ENCODE measurements around the gene LZTR1. TPM values are rescaled to one million over a fixed set of nuclear protein-coding genes. Genes with fewer than 3 reads are reported as not detected.

LZTR1 gene
- total and polyA plus RNA-seq, 2 donors, result 14.7 to 49.2 TPM

DNA sequence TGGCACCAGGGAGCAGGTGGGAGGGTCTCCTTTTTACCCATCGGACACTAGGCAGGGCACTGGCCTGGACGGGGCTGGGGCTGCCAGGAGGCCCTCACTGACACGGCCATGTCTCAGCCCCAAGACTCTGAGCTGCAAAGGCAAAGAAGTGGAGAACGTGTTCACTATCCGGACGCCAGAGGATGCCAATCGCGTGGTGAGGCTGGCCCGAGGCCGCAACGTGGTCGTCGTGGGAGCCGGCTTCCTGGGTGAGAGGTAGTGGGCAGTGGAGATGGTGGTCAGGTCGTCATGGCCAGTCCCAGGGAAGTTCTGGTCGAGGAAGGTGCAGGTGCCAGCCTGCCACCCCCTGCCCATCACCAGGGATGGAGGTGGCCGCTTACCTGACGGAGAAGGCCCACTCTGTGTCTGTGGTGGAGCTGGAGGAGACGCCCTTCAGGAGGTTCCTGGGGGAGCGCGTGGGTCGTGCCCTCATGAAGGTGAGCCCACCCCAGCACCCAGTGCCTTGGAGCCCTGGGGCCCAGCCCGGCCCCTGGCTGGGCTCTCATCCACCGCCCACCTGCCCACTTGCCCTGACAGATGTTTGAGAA is 5.7 kb upstream of the LZTR1 start:
- Histone ChIP-seq H3K36me3 (ENCODE audit: control insufficient read depth in 2 of 2, insufficient read depth in 2 of 2, low read length in 1 of 2) (no peaks in the 10 kb centered on the region), H3K4me1 (ENCODE audit: control insufficient read depth in 2 of 2, insufficient read depth in 2 of 2, low read length in 2 of 2) (peaks cover 5 to 19% of the 10 kb centered on the region in 2 donors), H3K27ac (ENCODE audit: low read depth in 1 of 2, low read length in 1 of 2) (no peak overlapping the region), H3K4me3 (ENCODE audit: low read length in 2 of 2) (no peak overlapping the region), H3K27me3 (ENCODE audit: control insufficient read depth in 2 of 2, insufficient read depth in 1 of 2, low read length in 1 of 2) (peaks cover 0 to 40% of the 10 kb centered on the region in 2 donors), H3K9me3 (ENCODE audit: control insufficient read depth in 2 of 2, insufficient read depth in 1 of 2, low read length in 1 of 2) (peaks cover 5 to 14% of the 10 kb centered on the region in 2 donors)
- DNase-seq (ENCODE audit: low read depth in 6 of 9, low spot score in 9 of 9), result no peak
- WGBS, result 89% methylated on average over 24 of the region's 24 CpGs

DNA sequence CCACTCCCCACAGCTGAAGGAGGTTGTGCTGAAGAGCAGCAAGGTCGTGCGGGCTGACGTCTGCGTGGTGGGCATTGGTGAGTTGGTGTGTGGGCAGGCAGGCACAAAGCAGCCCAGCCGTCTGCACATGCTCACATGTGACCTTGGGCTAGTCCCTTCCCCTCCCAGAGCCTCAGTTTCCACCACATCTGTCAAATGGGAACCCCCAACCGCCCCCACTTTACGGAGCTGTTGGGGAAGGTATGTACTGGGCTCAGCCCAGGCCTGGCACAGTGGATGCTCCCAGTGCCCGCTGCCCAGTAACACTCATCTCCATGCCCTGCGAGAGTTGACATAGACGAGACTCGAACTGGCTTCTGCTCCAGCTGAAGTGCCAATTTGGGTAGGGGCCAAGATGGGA is 5.1 kb upstream of the LZTR1 start:
- no peaks in the 10 kb centered on the region for H3K36me3 ChIP-seq (ENCODE audit: control insufficient read depth in 2 of 2, insufficient read depth in 2 of 2, low read length in 1 of 2)
- peaks cover 0 to 39% of the 10 kb centered on the region in 2 donors for H3K27me3 ChIP-seq (ENCODE audit: control insufficient read depth in 2 of 2, insufficient read depth in 1 of 2, low read length in 1 of 2)
- no peak overlapping the region for H3K4me3 ChIP-seq (ENCODE audit: low read length in 2 of 2)
- peaks cover 5 to 14% of the 10 kb centered on the region in 2 donors for H3K9me3 ChIP-seq (ENCODE audit: control insufficient read depth in 2 of 2, insufficient read depth in 1 of 2, low read length in 1 of 2)
- peaks cover 7 to 22% of the 10 kb centered on the region in 2 donors for H3K4me1 ChIP-seq (ENCODE audit: control insufficient read depth in 2 of 2, insufficient read depth in 2 of 2, low read length in 2 of 2)
- WGBS, result 94% methylated on average over 11 of the region's 11 CpGs
- DNase-seq (ENCODE audit: low read depth in 6 of 9, low spot score in 9 of 9), result no peak
- H3K27ac ChIP-seq (ENCODE audit: low read depth in 1 of 2, low read length in 1 of 2), result no peak overlapping the region

DNA sequence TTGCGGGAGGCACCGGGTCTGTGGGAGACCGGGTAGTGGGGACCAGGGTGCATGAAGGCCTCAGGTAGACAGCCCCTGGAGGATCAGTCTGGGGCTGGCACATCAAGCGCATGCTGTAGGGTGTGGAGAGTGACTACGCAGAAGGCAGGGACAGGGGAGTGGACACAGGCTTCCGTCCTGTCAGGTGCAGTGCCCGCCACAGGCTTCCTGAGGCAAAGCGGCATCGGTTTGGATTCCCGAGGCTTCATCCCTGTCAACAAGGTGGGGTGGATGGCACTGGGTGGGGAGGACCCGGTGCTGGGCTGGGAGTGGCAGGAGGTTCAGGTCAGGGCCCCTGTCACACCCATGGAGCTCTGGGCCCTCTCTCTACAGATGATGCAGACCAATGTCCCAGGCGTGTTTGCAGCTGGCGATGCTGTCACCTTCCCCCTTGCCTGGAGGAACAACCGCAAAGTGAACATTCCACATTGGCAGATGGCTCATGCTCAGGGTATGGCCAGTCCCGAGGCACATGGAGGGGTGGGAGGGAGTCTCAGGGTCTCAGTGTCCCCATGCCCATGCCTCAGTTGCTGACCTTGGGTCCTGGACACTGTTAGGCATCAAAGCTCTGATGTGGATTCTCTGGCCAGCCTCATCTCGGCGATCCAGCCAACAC is 4.5 kb upstream of the LZTR1 start:
- Histone ChIP-seq H3K4me1 (ENCODE audit: control insufficient read depth in 2 of 2, insufficient read depth in 2 of 2, low read length in 2 of 2) (peaks cover 8 to 24% of the 10 kb centered on the region in 2 donors), H3K27me3 (ENCODE audit: control insufficient read depth in 2 of 2, insufficient read depth in 1 of 2, low read length in 1 of 2) (peaks cover 0 to 39% of the 10 kb centered on the region in 2 donors), H3K36me3 (ENCODE audit: control insufficient read depth in 2 of 2, insufficient read depth in 2 of 2, low read length in 1 of 2) (no peaks in the 10 kb centered on the region), H3K27ac (ENCODE audit: low read depth in 1 of 2, low read length in 1 of 2) (no peak overlapping the region), H3K4me3 (ENCODE audit: low read length in 2 of 2) (no peak overlapping the region), H3K9me3 (ENCODE audit: control insufficient read depth in 2 of 2, insufficient read depth in 1 of 2, low read length in 1 of 2) (peaks cover 5 to 14% of the 10 kb centered on the region in 2 donors)
- DNase-seq (ENCODE audit: low read depth in 6 of 9, low spot score in 9 of 9), result no peak
- WGBS, result 97% methylated on average over 17 of the region's 17 CpGs

DNA sequence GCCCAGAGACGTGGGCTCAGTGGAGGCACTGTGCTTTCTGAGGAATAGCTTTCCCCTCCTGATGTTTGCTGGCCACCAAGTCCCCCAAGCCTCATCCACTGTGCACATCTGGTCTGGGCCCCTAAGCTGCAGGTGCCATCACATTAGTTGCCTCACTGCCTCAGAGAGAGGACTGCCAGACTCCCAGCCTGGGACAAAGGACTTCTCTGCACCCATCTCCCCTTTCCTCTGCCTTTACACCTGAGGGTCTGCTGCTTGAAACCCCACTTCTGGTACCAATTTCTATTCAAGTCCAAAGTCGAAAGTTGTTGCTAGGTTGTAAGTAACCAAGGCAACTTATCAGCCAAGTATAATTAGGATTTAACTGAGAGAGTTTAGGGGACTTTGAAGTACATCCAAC is 3.7 kb upstream of the LZTR1 start:
- Histone ChIP-seq H3K4me3 (ENCODE audit: low read length in 2 of 2) (no peak overlapping the region), H3K9me3 (ENCODE audit: control insufficient read depth in 2 of 2, insufficient read depth in 1 of 2, low read length in 1 of 2) (peaks cover 5 to 14% of the 10 kb centered on the region in 2 donors), H3K27ac (ENCODE audit: low read depth in 1 of 2, low read length in 1 of 2) (no peak overlapping the region), H3K27me3 (ENCODE audit: control insufficient read depth in 2 of 2, insufficient read depth in 1 of 2, low read length in 1 of 2) (peaks cover 0 to 35% of the 10 kb centered on the region in 2 donors), H3K36me3 (ENCODE audit: control insufficient read depth in 2 of 2, insufficient read depth in 2 of 2, low read length in 1 of 2) (no peaks in the 10 kb centered on the region), H3K4me1 (ENCODE audit: control insufficient read depth in 2 of 2, insufficient read depth in 2 of 2, low read length in 2 of 2) (peaks cover 14 to 31% of the 10 kb centered on the region in 2 donors)
- whole genome bisulfite sequencing, result 97% methylated on average over 2 of the region's 2 CpGs
- DNase-seq (ENCODE audit: low read depth in 6 of 9, low spot score in 9 of 9), result no peak

DNA sequence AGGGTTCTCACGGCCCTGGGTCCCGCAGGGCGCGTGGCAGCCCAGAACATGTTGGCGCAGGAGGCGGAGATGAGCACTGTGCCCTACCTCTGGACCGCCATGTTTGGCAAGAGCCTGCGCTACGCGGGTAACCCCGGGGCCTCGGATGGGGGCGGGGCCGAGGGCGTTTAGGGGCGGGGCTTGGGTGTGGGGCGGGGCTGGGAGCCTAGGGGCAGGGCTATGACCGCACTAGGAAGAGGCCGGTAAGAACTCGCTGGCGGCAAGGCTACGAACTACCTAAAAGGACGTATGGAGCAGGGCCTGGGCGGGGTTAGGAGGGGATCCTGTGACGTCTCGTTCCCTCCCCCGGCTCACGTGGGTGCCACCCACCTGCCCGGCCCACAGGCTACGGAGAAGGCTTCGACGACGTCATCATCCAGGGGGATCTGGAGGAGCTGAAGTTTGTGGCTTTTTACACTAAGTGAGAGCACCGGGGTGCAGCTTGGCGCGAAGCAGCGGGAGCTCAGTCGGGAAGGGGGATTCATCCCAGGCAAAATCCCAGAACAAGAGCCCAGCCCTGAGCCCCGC is 2.8 kb upstream of the LZTR1 start:
- 22% methylated on average over 39 of the region's 39 CpGs for WGBS
- Histone ChIP-seq H3K27me3 (ENCODE audit: control insufficient read depth in 2 of 2, insufficient read depth in 1 of 2, low read length in 1 of 2) (peaks cover 0 to 27% of the 10 kb centered on the region in 2 donors), H3K4me3 (ENCODE audit: low read length in 2 of 2) (no peak overlapping the region), H3K36me3 (ENCODE audit: control insufficient read depth in 2 of 2, insufficient read depth in 2 of 2, low read length in 1 of 2) (peaks cover 0 to 4% of the 10 kb centered on the region in 2 donors), H3K9me3 (ENCODE audit: control insufficient read depth in 2 of 2, insufficient read depth in 1 of 2, low read length in 1 of 2) (peaks cover 5 to 14% of the 10 kb centered on the region in 2 donors), H3K4me1 (ENCODE audit: control insufficient read depth in 2 of 2, insufficient read depth in 2 of 2, low read length in 2 of 2) (peaks cover 14 to 31% of the 10 kb centered on the region in 2 donors), H3K27ac (ENCODE audit: low read depth in 1 of 2, low read length in 1 of 2) (no peak overlapping the region)
- peak in 3 of 9 donors; percentile 52 to 57 (median 52) for DNase-seq (ENCODE audit: low read depth in 6 of 9, low spot score in 9 of 9)

DNA sequence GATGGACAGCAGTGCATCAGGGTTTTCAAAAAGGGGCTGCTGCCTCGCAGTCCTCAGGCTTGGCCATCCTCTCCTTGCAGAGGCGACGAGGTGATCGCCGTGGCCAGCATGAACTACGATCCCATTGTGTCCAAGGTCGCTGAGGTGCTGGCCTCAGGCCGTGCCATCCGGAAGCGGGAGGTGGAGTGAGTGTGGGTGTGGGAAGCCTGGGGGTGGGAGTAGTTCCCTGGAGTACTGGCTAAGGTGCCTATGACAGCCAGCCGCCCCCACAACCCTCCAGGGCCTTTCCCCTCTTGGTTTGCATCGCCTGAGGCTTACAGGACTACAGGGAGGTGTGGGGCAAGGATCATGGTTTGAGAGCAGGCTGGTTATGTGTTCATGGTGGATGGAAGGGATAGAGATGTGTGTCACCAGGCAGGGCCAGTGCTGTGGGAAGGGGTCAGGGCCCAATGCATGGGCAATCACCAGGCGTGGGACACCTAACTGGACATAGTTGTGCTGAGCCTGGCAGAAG is 2.1 kb upstream of the LZTR1 start:
- Histone ChIP-seq H3K27ac (ENCODE audit: low read depth in 1 of 2, low read length in 1 of 2) (no peak overlapping the region), H3K4me3 (ENCODE audit: low read length in 2 of 2) (no peak overlapping the region), H3K36me3 (ENCODE audit: control insufficient read depth in 2 of 2, insufficient read depth in 2 of 2, low read length in 1 of 2) (peaks cover 2 to 8% of the 10 kb centered on the region in 2 donors), H3K4me1 (ENCODE audit: control insufficient read depth in 2 of 2, insufficient read depth in 2 of 2, low read length in 2 of 2) (peaks cover 14 to 31% of the 10 kb centered on the region in 2 donors), H3K9me3 (ENCODE audit: control insufficient read depth in 2 of 2, insufficient read depth in 1 of 2, low read length in 1 of 2) (peaks cover 5 to 14% of the 10 kb centered on the region in 2 donors), H3K27me3 (ENCODE audit: control insufficient read depth in 2 of 2, insufficient read depth in 1 of 2, low read length in 1 of 2) (peaks cover 0 to 22% of the 10 kb centered on the region in 2 donors)
- 77% methylated on average over 13 of the region's 13 CpGs for WGBS
- DNase-seq (ENCODE audit: low read depth in 6 of 9, low spot score in 9 of 9), result no peak

DNA sequence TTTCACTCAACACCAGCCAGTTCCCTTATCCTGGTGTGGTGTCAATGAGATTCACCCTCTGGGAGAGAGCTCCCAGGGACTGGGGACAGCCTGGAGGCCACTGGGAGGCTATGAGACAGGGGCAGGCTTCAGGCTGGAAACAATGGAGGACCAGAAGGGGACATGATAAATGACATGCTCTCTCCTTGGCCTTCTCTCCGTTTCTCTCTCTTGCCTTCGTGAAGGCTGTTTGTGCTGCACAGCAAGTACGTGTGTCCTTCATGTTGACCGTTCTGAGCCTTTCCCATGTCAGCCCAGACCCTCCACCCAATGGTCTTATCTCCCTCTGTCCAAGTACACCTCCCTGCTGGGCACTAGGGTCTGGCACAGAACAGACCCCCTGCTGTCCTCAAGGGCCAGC is 1.6 kb upstream of the LZTR1 start:
- Histone ChIP-seq H3K9me3 (ENCODE audit: control insufficient read depth in 2 of 2, insufficient read depth in 1 of 2, low read length in 1 of 2) (peaks cover 5 to 14% of the 10 kb centered on the region in 2 donors), H3K36me3 (ENCODE audit: control insufficient read depth in 2 of 2, insufficient read depth in 2 of 2, low read length in 1 of 2) (peaks cover 3 to 10% of the 10 kb centered on the region in 2 donors), H3K27me3 (ENCODE audit: control insufficient read depth in 2 of 2, insufficient read depth in 1 of 2, low read length in 1 of 2) (peaks cover 0 to 22% of the 10 kb centered on the region in 2 donors), H3K27ac (ENCODE audit: low read depth in 1 of 2, low read length in 1 of 2) (no peak overlapping the region), H3K4me3 (ENCODE audit: low read length in 2 of 2) (no peak overlapping the region), H3K4me1 (ENCODE audit: control insufficient read depth in 2 of 2, insufficient read depth in 2 of 2, low read length in 2 of 2) (peaks cover 14 to 31% of the 10 kb centered on the region in 2 donors)
- no peak for DNase-seq (ENCODE audit: low read depth in 6 of 9, low spot score in 9 of 9)
- WGBS, result 97% methylated on average over 4 of the region's 4 CpGs

DNA sequence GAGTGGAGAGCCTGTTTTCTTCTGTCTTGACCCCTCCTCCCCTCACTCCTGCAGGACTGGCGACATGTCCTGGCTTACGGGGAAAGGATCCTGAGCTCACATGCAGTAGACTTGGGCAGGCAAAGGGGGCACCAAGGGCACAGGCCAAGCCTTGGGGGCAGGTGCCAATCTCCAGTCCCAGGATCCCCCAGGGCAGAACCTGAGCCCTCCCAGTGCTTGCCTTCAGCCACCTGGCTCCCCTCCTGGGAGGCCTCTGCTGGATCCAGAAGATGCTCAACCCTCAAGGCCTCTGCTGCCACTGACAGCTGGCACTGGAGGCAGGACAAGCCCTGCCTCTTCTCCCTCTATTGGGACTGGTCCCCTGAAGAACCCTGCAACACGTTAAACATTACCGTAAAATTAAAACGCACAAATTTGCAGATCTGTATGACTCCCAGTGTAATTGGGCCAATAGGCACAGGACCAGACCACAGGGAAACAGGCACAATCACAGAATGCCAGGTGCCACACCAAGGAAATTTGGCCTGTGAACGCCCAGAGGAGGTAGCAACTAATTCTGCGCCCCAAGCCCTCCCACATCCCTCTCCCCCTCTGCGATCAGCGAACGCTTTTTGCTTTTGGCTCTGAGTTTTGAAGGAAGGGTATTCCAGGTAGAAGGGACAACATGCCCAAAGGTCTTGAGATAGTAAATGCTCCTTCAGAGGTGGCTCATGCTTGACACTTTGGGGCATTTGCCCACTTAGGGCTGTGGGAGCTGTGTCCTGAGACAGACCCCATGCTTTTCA is 967 bp upstream of the LZTR1 start:
- H3K4me3 ChIP-seq (ENCODE audit: low read length in 2 of 2), result peak overlapping the region; percentile 59 to 82
- H3K27ac ChIP-seq (ENCODE audit: low read depth in 1 of 2, low read length in 1 of 2), result peak overlapping the region; percentile 82 to 97
- peaks cover 14 to 31% of the 10 kb centered on the region in 2 donors for H3K4me1 ChIP-seq (ENCODE audit: control insufficient read depth in 2 of 2, insufficient read depth in 2 of 2, low read length in 2 of 2)
- no peak for DNase-seq (ENCODE audit: low read depth in 6 of 9, low spot score in 9 of 9)
- peaks cover 0 to 22% of the 10 kb centered on the region in 2 donors for H3K27me3 ChIP-seq (ENCODE audit: control insufficient read depth in 2 of 2, insufficient read depth in 1 of 2, low read length in 1 of 2)
- 74% methylated on average over 10 of the region's 10 CpGs for WGBS
- peaks cover 8 to 16% of the 10 kb centered on the region in 2 donors for H3K36me3 ChIP-seq (ENCODE audit: control insufficient read depth in 2 of 2, insufficient read depth in 2 of 2, low read length in 1 of 2)
- H3K9me3 ChIP-seq (ENCODE audit: control insufficient read depth in 2 of 2, insufficient read depth in 1 of 2, low read length in 1 of 2), result peaks cover 5 to 14% of the 10 kb centered on the region in 2 donors

Data from thymus (tissue), 11 donors.